Sigmoid colon (tissue), 4 donors: Measurements from ENCODE around the gene C12orf60.

Experiments used
- POLR2A ChIP-seq, 2 donors: fragments of 450-650 bp; IDR thresholded peaks; one replicate each; pipeline ENCODE4 v1.6.1; 2016; ENCODE audit warnings: antibody characterized with exemption in 2 of 2, mild to moderate bottlenecking in 2 of 2, moderate library complexity in 2 of 2
- POLR2AphosphoS5 ChIP-seq, 4 donors: sonication (generic); formaldehyde crosslinking; IDR thresholded peaks; one replicate each; pipeline ENCODE4 v1.6.1; 2017; ENCODE audit warnings: antibody characterized with exemption in 4 of 4
- TF ChIP-seq, protein P1 (sequence below), 4 experiments: fragments of 450-650 bp in 3 of 4; fragments of 200-600 bp in 1 of 4; IDR thresholded peaks; one replicate each; pipeline ENCODE4 v1.5.1; 2016 to 2019; ENCODE audit warnings: antibody characterized with exemption in 4 of 4, mild to moderate bottlenecking in 3 of 4, moderate library complexity in 2 of 4

DNA sequence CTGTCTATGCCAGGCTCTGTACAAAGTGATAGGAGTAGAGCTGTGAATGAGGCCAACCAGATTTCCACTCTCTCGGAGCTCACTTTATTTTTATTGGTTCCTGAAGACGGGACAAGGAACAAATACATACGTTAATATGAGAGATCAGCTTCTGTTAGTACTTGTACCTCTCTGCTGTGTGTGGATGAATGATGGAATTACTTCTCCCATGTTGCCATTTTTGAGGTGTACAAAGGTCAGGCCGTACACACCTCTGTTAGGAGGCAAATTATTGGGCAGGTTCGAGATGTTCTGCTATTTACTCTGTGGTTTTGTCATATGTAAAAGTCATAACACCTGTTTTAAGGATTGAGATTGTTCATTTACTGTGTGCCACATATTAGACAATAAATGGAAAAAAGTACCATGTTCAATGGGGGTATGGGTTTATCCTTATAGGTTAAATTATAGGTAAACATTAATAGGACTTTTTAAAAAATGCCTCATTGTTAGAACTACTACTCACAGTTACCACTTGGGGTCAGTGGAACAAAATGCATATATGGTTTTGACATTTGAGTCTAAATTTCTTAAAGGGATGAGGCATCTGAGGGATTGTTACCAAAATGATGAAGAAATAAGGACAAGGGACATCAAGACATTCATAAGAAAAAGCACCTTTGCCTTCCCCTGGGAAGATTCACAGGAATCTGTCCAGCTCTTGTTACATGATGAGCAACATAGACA is 27.1 kb upstream of the C12orf60 start:
- TF ChIP-seq, protein P1, sequence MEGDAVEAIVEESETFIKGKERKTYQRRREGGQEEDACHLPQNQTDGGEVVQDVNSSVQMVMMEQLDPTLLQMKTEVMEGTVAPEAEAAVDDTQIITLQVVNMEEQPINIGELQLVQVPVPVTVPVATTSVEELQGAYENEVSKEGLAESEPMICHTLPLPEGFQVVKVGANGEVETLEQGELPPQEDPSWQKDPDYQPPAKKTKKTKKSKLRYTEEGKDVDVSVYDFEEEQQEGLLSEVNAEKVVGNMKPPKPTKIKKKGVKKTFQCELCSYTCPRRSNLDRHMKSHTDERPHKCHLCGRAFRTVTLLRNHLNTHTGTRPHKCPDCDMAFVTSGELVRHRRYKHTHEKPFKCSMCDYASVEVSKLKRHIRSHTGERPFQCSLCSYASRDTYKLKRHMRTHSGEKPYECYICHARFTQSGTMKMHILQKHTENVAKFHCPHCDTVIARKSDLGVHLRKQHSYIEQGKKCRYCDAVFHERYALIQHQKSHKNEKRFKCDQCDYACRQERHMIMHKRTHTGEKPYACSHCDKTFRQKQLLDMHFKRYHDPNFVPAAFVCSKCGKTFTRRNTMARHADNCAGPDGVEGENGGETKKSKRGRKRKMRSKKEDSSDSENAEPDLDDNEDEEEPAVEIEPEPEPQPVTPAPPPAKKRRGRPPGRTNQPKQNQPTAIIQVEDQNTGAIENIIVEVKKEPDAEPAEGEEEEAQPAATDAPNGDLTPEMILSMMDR (IDR thresholded peaks at IDR 0.05): peak in 1 of 4 experiments; percentile 7
- no peak for TF ChIP-seq POLR2A (IDR thresholded peaks at IDR 0.05)
- no peak for TF ChIP-seq POLR2AphosphoS5 (IDR thresholded peaks at IDR 0.05)
